Measurements from ENCODE around the gene PHF23.

PHF23 gene

GRCh38 chr17:7219812-7220592, 19.3 kb downstream of the PHF23 start, which contains the start of the genes ACADVL and DLG4:
Gene ACADVL, plus strand, starts transcription at chr17:7219938. Its CDS starts 47 bp downstream, at chr17:7219985.
Gene DLG4, minus strand, starts transcription at chr17:7219836.
- peak; percentile 81 for DNase-seq

- DNase-seq: no peak
Measured at GRCh38 chr17:7219229-7219811, 19.9 kb downstream of the PHF23 start.

GRCh38 chr17:7218758-7219157, 20.5 kb downstream of the PHF23 start:
- DNase-seq: no peak

- no peak for DNase-seq
Measured at GRCh38 chr17:7218166-7218565, 21.1 kb downstream of the PHF23 start.

- DNase-seq: peak; percentile 34
Measured at GRCh38 chr17:7217113-7217987, 21.9 kb downstream of the PHF23 start.

- DNase-seq: no peak
Measured at GRCh38 chr17:7216242-7217112, 22.8 kb downstream of the PHF23 start.

GRCh38 chr17:7215652-7216180, 23.5 kb downstream of the PHF23 start:
- DNase-seq: peak; percentile 30

GRCh38 chr17:7215136-7215638, 24.1 kb downstream of the PHF23 start:
- no peak for DNase-seq

GRCh38 chr17:7214300-7215135, 24.7 kb downstream of the PHF23 start:
- peak; percentile 100 for DNase-seq

- DNase-seq: peak; percentile 92
Measured at GRCh38 chr17:7213895-7214299, 25.4 kb downstream of the PHF23 start.

GRCh38 chr17:7211491-7212273, 27.6 kb downstream of the PHF23 start:
- DNase-seq: no peak

- DNase-seq: no peak
Measured at GRCh38 chr17:7208754-7209460, 30.4 kb downstream of the PHF23 start.

- DNase-seq: no peak
Measured at GRCh38 chr17:7208027-7208571, 31.2 kb downstream of the PHF23 start.

- no peak for DNase-seq
Measured at GRCh38 chr17:7207120-7208001, 31.9 kb downstream of the PHF23 start.

GRCh38 chr17:7205561-7205960, 33.7 kb downstream of the PHF23 start:
- no peak for DNase-seq

- DNase-seq: peak; percentile 99
Measured at GRCh38 chr17:7204828-7205461, 34.3 kb downstream of the PHF23 start.

- no peak for DNase-seq
Measured at GRCh38 chr17:7204336-7204735, 34.9 kb downstream of the PHF23 start.

- no peak for DNase-seq
Measured at GRCh38 chr17:7203391-7203790, 35.9 kb downstream of the PHF23 start.

All from CD4-positive, alpha-beta T cell treated with Interleukin-17A for 1 hour (primary cell).